B cell (primary cell): ENCODE measurements around the gene MPZL3.

Source experiments
- EZH2 ChIP-seq: IDR thresholded peaks from 2 replicates; pipeline ENCODE4 v1.6.1; 2012; ENCODE audit warnings: borderline replicate concordance, low read depth, mild to moderate bottlenecking, moderate library complexity, low read length; ENCODE audit not compliant: insufficient read depth, poor library complexity, severe bottlenecking
- TF ChIP-seq, protein P1 (sequence below): fragments of 200-600 bp; IDR thresholded peaks from one replicate; pipeline ENCODE4 v1.8.0; 2022; ENCODE audit warnings: antibody characterized with exemption, mild to moderate bottlenecking

DNA sequence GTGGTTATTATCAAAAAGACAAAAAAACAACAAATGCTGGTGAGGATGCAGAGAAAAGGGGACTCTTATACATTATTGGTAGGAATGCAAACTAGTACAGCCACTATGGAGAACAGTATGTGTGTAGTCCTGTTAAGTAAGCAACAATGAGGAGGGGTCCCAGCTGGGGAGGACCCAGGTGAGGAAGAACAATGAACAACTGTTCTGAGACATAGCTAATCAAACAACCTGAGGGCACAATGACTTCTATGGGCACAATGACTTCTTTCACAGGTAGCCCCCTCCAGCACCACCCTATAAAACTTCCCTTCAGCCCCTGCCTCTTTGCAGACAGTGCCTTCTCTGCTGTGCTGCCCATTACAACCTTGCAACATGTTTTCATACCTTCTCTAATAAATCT, 32.9 kb downstream of the MPZL3 start:
- TF ChIP-seq, protein P1, sequence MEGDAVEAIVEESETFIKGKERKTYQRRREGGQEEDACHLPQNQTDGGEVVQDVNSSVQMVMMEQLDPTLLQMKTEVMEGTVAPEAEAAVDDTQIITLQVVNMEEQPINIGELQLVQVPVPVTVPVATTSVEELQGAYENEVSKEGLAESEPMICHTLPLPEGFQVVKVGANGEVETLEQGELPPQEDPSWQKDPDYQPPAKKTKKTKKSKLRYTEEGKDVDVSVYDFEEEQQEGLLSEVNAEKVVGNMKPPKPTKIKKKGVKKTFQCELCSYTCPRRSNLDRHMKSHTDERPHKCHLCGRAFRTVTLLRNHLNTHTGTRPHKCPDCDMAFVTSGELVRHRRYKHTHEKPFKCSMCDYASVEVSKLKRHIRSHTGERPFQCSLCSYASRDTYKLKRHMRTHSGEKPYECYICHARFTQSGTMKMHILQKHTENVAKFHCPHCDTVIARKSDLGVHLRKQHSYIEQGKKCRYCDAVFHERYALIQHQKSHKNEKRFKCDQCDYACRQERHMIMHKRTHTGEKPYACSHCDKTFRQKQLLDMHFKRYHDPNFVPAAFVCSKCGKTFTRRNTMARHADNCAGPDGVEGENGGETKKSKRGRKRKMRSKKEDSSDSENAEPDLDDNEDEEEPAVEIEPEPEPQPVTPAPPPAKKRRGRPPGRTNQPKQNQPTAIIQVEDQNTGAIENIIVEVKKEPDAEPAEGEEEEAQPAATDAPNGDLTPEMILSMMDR, result no peak
- no peak for TF ChIP-seq EZH2
